WTC11 (cell line): Measurements from ENCODE around the gene WDR18. TPM values are rescaled to one million over a fixed set of nuclear protein-coding genes. Genes with fewer than 3 reads are reported as not detected.

ENCODE experiments used
- ATAC-seq: fragments of 200-7000 bp; cut with Tn5 transposase; 2 replicates; pipeline ENCODE4 v1.10.0; 2021; ENCODE audit warnings: mild to moderate bottlenecking, moderate library complexity
- CTCF ChIA-PET: fragments of 300-600 bp; sonication (Branson Sonifier 250); formaldehyde crosslinking; loops from one replicate; lab custom pipeline; 2021; ENCODE audit warnings: antibody characterized with exemption; lab: Charles Lee
- POLR2A ChIA-PET: fragments of 350-600 bp; sonication (Branson Sonifier 250); formaldehyde crosslinking; loops from one replicate; lab custom pipeline; 2021; ENCODE audit warnings: antibody characterized with exemption; lab: Charles Lee
- DNase-seq: peaks from one replicate; pipeline ENCODE4 v3.0.0; 2021; ENCODE audit warnings: low spot score
- H3K27ac Mint-ChIP-seq: 2 replicates; pipeline ENCODE4 v1.8.0; 2021; ENCODE audit warnings: mixed read lengths
- H3K27me3 Mint-ChIP-seq: 2 replicates; pipeline ENCODE4 v1.8.0; 2021; ENCODE audit warnings: low read depth, mild to moderate bottlenecking, moderate library complexity, mixed read lengths
- H3K36me3 Mint-ChIP-seq: 2 replicates; pipeline ENCODE4 v1.8.0; 2021; ENCODE audit warnings: mixed read lengths
- H3K4me1 Mint-ChIP-seq: 2 replicates; pipeline ENCODE4 v1.8.0; 2022; ENCODE audit warnings: mixed read lengths
- H3K4me3 Mint-ChIP-seq: 2 replicates; pipeline ENCODE4 v1.8.0; 2021; ENCODE audit warnings: mild to moderate bottlenecking, moderate library complexity, mixed read lengths
- H3K9me3 Mint-ChIP-seq: 2 replicates; pipeline ENCODE4 v1.8.0; 2021; ENCODE audit warnings: mixed read lengths
- CREM ChIP-seq: sonication (generic); formaldehyde crosslinking; IDR thresholded peaks from 2 replicates; pipeline ENCODE4 v1.8.1; 2022; ENCODE audit warnings: mild to moderate bottlenecking, missing genetic modification reagents, moderate library complexity
- FOXK1 ChIP-seq: sonication (generic); formaldehyde crosslinking; IDR thresholded peaks from 2 replicates; pipeline ENCODE4 v1.8.0; 2022; ENCODE audit warnings: mild to moderate bottlenecking, moderate library complexity, missing genetic modification reagents
- HMGA2 ChIP-seq: fragments of 250-450 bp; sonication (Bioruptor Pico); IDR thresholded peaks from 2 replicates; pipeline ENCODE4 v1.4.0; 2021; ENCODE audit warnings: mild to moderate bottlenecking, moderate library complexity
- NFATC4 ChIP-seq: fragments of 250-450 bp; sonication (Bioruptor Pico); IDR thresholded peaks from 2 replicates; pipeline ENCODE4 v1.9.0; 2021; ENCODE audit warnings: mild to moderate bottlenecking
- NFE2L1 ChIP-seq: sonication (generic); formaldehyde crosslinking; IDR thresholded peaks from 2 replicates; pipeline ENCODE4 v1.8.1; 2023; ENCODE audit warnings: missing genetic modification reagents
- SMAD3 ChIP-seq: sonication (generic); formaldehyde crosslinking; IDR thresholded peaks from 2 replicates; pipeline ENCODE4 v1.8.0; 2022; ENCODE audit warnings: missing genetic modification reagents, mild to moderate bottlenecking, borderline replicate concordance
- SMAD4 ChIP-seq: sonication (generic); formaldehyde crosslinking; IDR thresholded peaks from 2 replicates; pipeline ENCODE4 v1.8.0; 2022; ENCODE audit warnings: mild to moderate bottlenecking, missing genetic modification reagents
- ZNF416 ChIP-seq: fragments of 250-450 bp; sonication (Bioruptor Pico); IDR thresholded peaks from 2 replicates; pipeline ENCODE4 v1.9.0; 2021; ENCODE audit warnings: mild to moderate bottlenecking, inconsistent platforms
- ZNF423 ChIP-seq: fragments of 250-450 bp; sonication (Bioruptor Pico); IDR thresholded peaks from 2 replicates; pipeline ENCODE4 v2.1.2; 2022; ENCODE audit warnings: mild to moderate bottlenecking, moderate library complexity
- total RNA-seq: library from RNA; stranded (reverse); gene quantifications from 3 replicates; pipeline ENCODE4 v1.2.3, GENCODE V29; 2021
- TF ChIP-seq, protein P1 (sequence below): sonication (generic); formaldehyde crosslinking; IDR thresholded peaks from 2 replicates; pipeline ENCODE4 v1.8.0; 2022; ENCODE audit warnings: mild to moderate bottlenecking, missing genetic modification reagents
- TF ChIP-seq, protein P2 (sequence below): sonication (generic); formaldehyde crosslinking; IDR thresholded peaks from 2 replicates; pipeline ENCODE4 v1.8.1; 2022; ENCODE audit warnings: mild to moderate bottlenecking, missing genetic modification reagents, moderate library complexity, borderline replicate concordance
- TF ChIP-seq, protein P3 (sequence below): fragments of 200-600 bp; IDR thresholded peaks from 2 replicates; pipeline ENCODE4 v1.8.0; 2022; ENCODE audit warnings: antibody characterized with exemption
- TF ChIP-seq, protein P4 (sequence below): sonication (generic); formaldehyde crosslinking; IDR thresholded peaks from 2 replicates; pipeline ENCODE4 v1.8.0; 2022; ENCODE audit warnings: mild to moderate bottlenecking, missing genetic modification reagents
- TF ChIP-seq, protein P5 (sequence below): sonication (generic); formaldehyde crosslinking; IDR thresholded peaks from 2 replicates; pipeline ENCODE4 v1.8.1; 2023; ENCODE audit warnings: mild to moderate bottlenecking, moderate library complexity, missing genetic modification reagents
- TF ChIP-seq, protein P6 (sequence below): sonication (generic); formaldehyde crosslinking; IDR thresholded peaks from 2 replicates; pipeline ENCODE4 v1.8.1; 2022; ENCODE audit warnings: missing genetic modification reagents, borderline replicate concordance
- TF ChIP-seq, protein P7 (sequence below): sonication (generic); formaldehyde crosslinking; IDR thresholded peaks from 2 replicates; pipeline ENCODE4 v1.8.1; 2022; ENCODE audit warnings: mild to moderate bottlenecking, moderate library complexity, missing genetic modification reagents
- TF ChIP-seq, protein P8 (sequence below): sonication (generic); formaldehyde crosslinking; conservative IDR thresholded peaks from 2 replicates; pipeline ENCODE4 v1.8.1; 2022; ENCODE audit warnings: mild to moderate bottlenecking, missing genetic modification reagents

The WDR18 gene
- total RNA-seq, 1 experiment from 2014 or later = 140 TPM

DNA sequence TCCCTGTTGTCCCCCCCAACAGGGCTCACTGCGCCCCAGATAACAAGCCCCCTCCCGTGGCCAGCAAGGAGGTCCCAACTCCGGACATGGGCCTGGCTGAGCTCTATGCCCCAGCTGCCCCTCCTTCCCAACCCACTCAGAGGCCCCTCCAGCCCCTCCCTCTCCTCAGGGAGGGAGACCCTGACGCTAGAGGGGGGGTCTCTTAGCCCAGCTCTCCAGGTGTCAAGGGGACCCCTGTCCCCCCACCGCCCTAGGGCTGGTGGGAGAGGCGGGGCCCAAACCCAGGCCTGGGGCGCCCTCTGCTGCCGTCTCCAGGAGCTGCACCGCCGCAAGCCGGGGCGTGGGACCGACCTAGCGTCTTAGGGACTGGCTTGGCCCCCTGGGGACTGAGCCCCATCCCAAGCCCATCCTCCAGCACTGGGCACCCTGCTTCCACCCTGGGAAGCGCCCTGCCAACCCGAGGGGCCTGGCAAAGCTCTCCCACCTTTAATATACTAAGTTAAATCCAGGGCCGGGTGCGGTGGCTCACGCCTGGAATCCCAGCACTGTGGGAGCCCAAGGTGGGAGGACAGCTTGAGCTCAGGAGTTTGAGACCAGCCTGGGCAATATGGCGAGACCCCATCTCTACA lies 17.5 kb downstream of the WDR18 start (continued):
- TF ChIP-seq, protein P1, sequence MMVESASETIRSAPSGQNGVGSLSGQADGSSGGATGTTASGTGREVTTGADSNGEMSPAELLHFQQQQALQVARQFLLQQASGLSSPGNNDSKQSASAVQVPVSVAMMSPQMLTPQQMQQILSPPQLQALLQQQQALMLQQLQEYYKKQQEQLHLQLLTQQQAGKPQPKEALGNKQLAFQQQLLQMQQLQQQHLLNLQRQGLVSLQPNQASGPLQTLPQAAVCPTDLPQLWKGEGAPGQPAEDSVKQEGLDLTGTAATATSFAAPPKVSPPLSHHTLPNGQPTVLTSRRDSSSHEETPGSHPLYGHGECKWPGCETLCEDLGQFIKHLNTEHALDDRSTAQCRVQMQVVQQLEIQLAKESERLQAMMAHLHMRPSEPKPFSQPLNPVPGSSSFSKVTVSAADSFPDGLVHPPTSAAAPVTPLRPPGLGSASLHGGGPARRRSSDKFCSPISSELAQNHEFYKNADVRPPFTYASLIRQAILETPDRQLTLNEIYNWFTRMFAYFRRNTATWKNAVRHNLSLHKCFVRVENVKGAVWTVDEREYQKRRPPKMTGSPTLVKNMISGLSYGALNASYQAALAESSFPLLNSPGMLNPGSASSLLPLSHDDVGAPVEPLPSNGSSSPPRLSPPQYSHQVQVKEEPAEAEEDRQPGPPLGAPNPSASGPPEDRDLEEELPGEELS (CRISPR knock-in tag) = no peak
- TF ChIP-seq NFE2L1 (no peak), NFATC4 (CRISPR knock-in tag) (no peak), SMAD3 (CRISPR knock-in tag) (no peak), ZNF416 (CRISPR knock-in tag) (no peak), FOXK1 (CRISPR knock-in tag) (no peak), ZNF423 (CRISPR knock-in tag) (peak; percentile 59), SMAD4 (CRISPR knock-in tag) (no peak)
- TF ChIP-seq, protein P2, sequence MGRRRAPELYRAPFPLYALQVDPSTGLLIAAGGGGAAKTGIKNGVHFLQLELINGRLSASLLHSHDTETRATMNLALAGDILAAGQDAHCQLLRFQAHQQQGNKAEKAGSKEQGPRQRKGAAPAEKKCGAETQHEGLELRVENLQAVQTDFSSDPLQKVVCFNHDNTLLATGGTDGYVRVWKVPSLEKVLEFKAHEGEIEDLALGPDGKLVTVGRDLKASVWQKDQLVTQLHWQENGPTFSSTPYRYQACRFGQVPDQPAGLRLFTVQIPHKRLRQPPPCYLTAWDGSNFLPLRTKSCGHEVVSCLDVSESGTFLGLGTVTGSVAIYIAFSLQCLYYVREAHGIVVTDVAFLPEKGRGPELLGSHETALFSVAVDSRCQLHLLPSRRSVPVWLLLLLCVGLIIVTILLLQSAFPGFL (CRISPR knock-in tag) = no peak
- TF ChIP-seq, protein P3, sequence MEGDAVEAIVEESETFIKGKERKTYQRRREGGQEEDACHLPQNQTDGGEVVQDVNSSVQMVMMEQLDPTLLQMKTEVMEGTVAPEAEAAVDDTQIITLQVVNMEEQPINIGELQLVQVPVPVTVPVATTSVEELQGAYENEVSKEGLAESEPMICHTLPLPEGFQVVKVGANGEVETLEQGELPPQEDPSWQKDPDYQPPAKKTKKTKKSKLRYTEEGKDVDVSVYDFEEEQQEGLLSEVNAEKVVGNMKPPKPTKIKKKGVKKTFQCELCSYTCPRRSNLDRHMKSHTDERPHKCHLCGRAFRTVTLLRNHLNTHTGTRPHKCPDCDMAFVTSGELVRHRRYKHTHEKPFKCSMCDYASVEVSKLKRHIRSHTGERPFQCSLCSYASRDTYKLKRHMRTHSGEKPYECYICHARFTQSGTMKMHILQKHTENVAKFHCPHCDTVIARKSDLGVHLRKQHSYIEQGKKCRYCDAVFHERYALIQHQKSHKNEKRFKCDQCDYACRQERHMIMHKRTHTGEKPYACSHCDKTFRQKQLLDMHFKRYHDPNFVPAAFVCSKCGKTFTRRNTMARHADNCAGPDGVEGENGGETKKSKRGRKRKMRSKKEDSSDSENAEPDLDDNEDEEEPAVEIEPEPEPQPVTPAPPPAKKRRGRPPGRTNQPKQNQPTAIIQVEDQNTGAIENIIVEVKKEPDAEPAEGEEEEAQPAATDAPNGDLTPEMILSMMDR = peak; percentile 81
- TF ChIP-seq, protein P4, sequence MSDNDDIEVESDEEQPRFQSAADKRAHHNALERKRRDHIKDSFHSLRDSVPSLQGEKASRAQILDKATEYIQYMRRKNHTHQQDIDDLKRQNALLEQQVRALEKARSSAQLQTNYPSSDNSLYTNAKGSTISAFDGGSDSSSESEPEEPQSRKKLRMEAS (CRISPR knock-in tag) = no peak
- TF ChIP-seq, protein P5, sequence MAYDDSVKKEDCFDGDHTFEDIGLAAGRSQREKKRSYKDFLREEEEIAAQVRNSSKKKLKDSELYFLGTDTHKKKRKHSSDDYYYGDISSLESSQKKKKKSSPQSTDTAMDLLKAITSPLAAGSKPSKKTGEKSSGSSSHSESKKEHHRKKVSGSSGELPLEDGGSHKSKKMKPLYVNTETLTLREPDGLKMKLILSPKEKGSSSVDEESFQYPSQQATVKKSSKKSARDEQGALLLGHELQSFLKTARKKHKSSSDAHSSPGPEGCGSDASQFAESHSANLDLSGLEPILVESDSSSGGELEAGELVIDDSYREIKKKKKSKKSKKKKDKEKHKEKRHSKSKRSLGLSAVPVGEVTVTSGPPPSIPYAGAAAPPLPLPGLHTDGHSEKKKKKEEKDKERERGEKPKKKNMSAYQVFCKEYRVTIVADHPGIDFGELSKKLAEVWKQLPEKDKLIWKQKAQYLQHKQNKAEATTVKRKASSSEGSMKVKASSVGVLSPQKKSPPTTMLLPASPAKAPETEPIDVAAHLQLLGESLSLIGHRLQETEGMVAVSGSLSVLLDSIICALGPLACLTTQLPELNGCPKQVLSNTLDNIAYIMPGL (CRISPR knock-in tag) = 0 out of 2 replicates have a peak, but pooled peaks have one; percentile 64
- TF ChIP-seq, protein P6, sequence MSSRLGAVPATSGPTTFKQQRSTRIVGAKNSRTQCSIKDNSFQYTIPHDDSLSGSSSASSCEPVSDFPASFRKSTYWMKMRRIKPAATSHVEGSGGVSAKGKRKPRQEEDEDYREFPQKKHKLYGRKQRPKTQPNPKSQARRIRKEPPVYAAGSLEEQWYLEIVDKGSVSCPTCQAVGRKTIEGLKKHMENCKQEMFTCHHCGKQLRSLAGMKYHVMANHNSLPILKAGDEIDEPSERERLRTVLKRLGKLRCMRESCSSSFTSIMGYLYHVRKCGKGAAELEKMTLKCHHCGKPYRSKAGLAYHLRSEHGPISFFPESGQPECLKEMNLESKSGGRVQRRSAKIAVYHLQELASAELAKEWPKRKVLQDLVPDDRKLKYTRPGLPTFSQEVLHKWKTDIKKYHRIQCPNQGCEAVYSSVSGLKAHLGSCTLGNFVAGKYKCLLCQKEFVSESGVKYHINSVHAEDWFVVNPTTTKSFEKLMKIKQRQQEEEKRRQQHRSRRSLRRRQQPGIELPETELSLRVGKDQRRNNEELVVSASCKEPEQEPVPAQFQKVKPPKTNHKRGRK (CRISPR knock-in tag) = no peak

DNA sequence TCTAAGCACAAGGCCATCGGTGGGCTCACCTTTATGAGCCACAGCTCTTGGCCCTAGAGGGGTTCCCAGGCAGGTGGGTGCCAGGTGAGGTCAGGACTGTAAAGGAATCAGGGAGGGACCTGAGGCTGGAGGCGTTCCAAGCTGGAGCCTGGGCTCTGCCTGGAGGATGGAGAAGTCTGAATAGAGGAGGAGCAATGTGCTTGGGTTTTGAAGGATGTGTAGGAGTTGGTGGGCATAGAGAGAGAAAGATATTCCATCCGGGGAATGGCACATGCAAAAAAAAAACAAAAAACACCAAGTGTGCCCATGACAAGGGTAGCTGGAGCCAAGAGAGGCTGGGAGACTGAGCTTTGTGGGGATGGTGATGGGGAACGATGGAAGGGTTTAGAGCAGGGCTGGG lies 18.5 kb downstream of the WDR18 start:
- Mint-ChIP-seq H3K27ac (no peak overlapping the region), H3K4me1 (no peaks in the 10 kb centered on the region), H3K9me3 (no peaks in the 10 kb centered on the region), H3K36me3 (0 out of 2 replicates have a peak, but pooled peaks cover 7% of the 10 kb centered on the region), H3K27me3 (peaks cover 38% of the 10 kb centered on the region), H3K4me3 (no peak overlapping the region)
- CTCF ChIA-PET = interaction anchor here (0.5 to 0.7 kb wide), 2 partner anchors 101 to 274 kb away, joined by 3 to 4 read pairs; no protein-coding TSS in a partner anchor
- DNase-seq (no peak), ATAC-seq (no peak)
- POLR2A ChIA-PET = no interaction called here
- TF ChIP-seq, protein P7, sequence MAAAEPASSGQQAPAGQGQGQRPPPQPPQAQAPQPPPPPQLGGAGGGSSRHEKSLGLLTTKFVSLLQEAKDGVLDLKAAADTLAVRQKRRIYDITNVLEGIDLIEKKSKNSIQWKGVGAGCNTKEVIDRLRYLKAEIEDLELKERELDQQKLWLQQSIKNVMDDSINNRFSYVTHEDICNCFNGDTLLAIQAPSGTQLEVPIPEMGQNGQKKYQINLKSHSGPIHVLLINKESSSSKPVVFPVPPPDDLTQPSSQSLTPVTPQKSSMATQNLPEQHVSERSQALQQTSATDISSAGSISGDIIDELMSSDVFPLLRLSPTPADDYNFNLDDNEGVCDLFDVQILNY = no peak
- TF ChIP-seq, protein P1 (CRISPR knock-in tag) = no peak
- TF ChIP-seq, protein P8, sequence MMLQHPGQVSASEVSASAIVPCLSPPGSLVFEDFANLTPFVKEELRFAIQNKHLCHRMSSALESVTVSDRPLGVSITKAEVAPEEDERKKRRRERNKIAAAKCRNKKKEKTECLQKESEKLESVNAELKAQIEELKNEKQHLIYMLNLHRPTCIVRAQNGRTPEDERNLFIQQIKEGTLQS (CRISPR knock-in tag) = no peak
- TF ChIP-seq HMGA2 (CRISPR knock-in tag) (no peak), CREM (CRISPR knock-in tag) (no peak)
